IPS DF 6.9 (cell line): ENCODE results near the gene CCDC33.
A peak's percentile ranks its signal among the peaks of the same experiment; 100 is the strongest.

ENCODE experiments used
- DNase-seq: peaks from one replicate; pipeline ENCODE4 v3.0.0-alpha.2; 2013; ENCODE audit warnings: low read depth, low spot score
- H3K27ac ChIP-seq: one replicate; pipeline ENCODE4 v1.5.1; 2013; ENCODE audit warnings: low read length, control low read depth
- H3K27me3 ChIP-seq: 2 replicates; pipeline ENCODE4 v1.6.1; 2013; ENCODE audit warnings: mild to moderate bottlenecking, low read length; ENCODE audit not compliant: control insufficient read depth, insufficient read depth
- H3K36me3 ChIP-seq: 2 replicates; pipeline ENCODE4 v1.6.1; 2013; ENCODE audit warnings: low read length; ENCODE audit not compliant: control insufficient read depth, insufficient read depth
- H3K4me1 ChIP-seq: 2 replicates; pipeline ENCODE4 v1.6.1; 2013; ENCODE audit warnings: low read length; ENCODE audit not compliant: control insufficient read depth, insufficient read depth
- H3K4me3 ChIP-seq: 2 replicates; pipeline ENCODE4 v1.5.1; 2013; ENCODE audit warnings: mild to moderate bottlenecking, low read length
- H3K9me3 ChIP-seq: 2 replicates; pipeline ENCODE4 v1.6.1; 2013; ENCODE audit warnings: low read length, inconsistent platforms; ENCODE audit not compliant: control insufficient read depth, insufficient read depth
- WGBS: extraction: QIAGEN DNeasy Blood & Tissue Kit; methylation state at CpG from one replicate; pipeline ENCODE4 v1.1.7; 2013; ENCODE audit warnings: mixed read lengths, missing lambda C conversion rate; ENCODE audit not compliant: insufficient read length, insufficient coverage; 5-methylcytosine and 5-hydroxymethylcytosine counted together

CCDC33 gene

GRCh38 chr15:74259292-74259648 lies 23.1 kb downstream of the CCDC33 start:
- Histone ChIP-seq H3K27me3 (no peaks in the 10 kb centered on the region), H3K4me1 (peaks cover 10% of the 10 kb centered on the region), H3K4me3 (no peak overlapping the region), H3K36me3 (no peaks in the 10 kb centered on the region), H3K9me3 (no peaks in the 10 kb centered on the region), H3K27ac (no peak overlapping the region)
- no peak for DNase-seq
- no CpG with 5 or more reads among the region's 5 CpGs for WGBS

DNA sequence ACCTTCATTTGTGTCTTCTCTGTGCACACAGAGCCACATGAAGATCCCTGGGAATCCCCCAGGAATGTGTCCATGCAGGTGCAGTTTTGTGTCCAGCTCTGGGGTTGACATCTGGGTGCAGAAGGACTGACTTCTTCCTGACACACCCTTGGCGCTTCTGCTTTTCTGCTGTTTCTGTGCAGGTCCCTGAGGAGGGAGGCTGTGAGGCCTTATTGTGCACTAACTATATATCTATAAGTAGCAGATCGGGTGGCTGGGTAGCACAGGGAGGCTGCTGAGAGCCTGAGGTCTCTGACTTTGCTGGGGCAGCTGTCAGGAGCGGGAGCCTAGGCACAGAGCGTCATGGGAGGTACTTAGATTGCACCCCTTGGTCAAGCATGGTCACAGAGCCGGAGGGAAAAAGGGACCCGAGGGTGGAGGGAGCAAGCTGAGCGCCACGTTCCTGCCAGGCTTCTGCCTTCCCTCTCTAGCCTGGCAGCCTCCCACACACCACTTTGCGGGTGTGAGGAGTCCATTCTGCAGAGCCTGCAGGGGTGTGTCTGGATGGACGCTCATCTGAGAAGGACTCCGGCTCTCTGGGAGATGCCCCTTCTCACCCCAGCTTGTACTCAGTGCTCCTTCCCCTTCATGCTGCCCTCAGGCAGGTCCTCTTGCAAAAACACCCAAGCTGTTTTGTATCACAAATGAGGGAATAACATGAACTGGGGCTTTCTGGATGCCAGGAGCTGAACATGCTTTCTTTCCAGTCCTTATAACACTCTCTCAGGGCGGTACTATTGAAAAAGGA lies 23.9 kb downstream of the CCDC33 start:
- no peaks in the 10 kb centered on the region for H3K36me3 ChIP-seq
- peaks cover 13% of the 10 kb centered on the region for H3K4me1 ChIP-seq
- no peaks in the 10 kb centered on the region for H3K9me3 ChIP-seq
- H3K27me3 ChIP-seq, result no peaks in the 10 kb centered on the region
- H3K27ac ChIP-seq, result no peak overlapping the region
- WGBS, result no CpG with 5 or more reads among the region's 12 CpGs
- no peak overlapping the region for H3K4me3 ChIP-seq
- no peak for DNase-seq

GRCh38 chr15:74261041-74261440 lies 24.9 kb downstream of the CCDC33 start:
- Histone ChIP-seq H3K36me3 (no peaks in the 10 kb centered on the region), H3K27me3 (no peaks in the 10 kb centered on the region), H3K4me1 (peaks cover 13% of the 10 kb centered on the region), H3K9me3 (no peaks in the 10 kb centered on the region), H3K4me3 (no peak overlapping the region), H3K27ac (no peak overlapping the region)
- no CpG with 5 or more reads among the region's 3 CpGs for WGBS
- no peak for DNase-seq

GRCh38 chr15:74261685-74262084 lies 25.6 kb downstream of the CCDC33 start:
- H3K36me3 ChIP-seq, result no peaks in the 10 kb centered on the region
- no peak for DNase-seq
- whole genome bisulfite sequencing, result no CpG with 5 or more reads among the region's 8 CpGs
- H3K27ac ChIP-seq, result no peak overlapping the region
- no peak overlapping the region for H3K4me3 ChIP-seq
- H3K27me3 ChIP-seq, result no peaks in the 10 kb centered on the region
- H3K9me3 ChIP-seq, result no peaks in the 10 kb centered on the region
- peaks cover 13% of the 10 kb centered on the region for H3K4me1 ChIP-seq

GRCh38 chr15:74262151-74262550 lies 26.0 kb downstream of the CCDC33 start:
- no peak for DNase-seq
- H3K9me3 ChIP-seq, result no peaks in the 10 kb centered on the region
- H3K27ac ChIP-seq, result no peak overlapping the region
- peaks cover 13% of the 10 kb centered on the region for H3K4me1 ChIP-seq
- H3K4me3 ChIP-seq, result no peak overlapping the region
- no peaks in the 10 kb centered on the region for H3K36me3 ChIP-seq
- WGBS, result no CpG with 5 or more reads among the region's 2 CpGs
- no peaks in the 10 kb centered on the region for H3K27me3 ChIP-seq

GRCh38 chr15:74262625-74263024 lies 26.5 kb downstream of the CCDC33 start:
- WGBS, result no CpG with 5 or more reads among the region's 5 CpGs
- Histone ChIP-seq H3K27ac (no peak overlapping the region), H3K27me3 (no peaks in the 10 kb centered on the region), H3K4me1 (peaks cover 13% of the 10 kb centered on the region), H3K36me3 (no peaks in the 10 kb centered on the region), H3K9me3 (no peaks in the 10 kb centered on the region), H3K4me3 (no peak overlapping the region)
- no peak for DNase-seq

GRCh38 chr15:74263466-74263865 lies 27.3 kb downstream of the CCDC33 start:
- Histone ChIP-seq H3K4me3 (no peak overlapping the region), H3K36me3 (no peaks in the 10 kb centered on the region), H3K27ac (no peak overlapping the region), H3K9me3 (no peaks in the 10 kb centered on the region), H3K27me3 (no peaks in the 10 kb centered on the region), H3K4me1 (peaks cover 12% of the 10 kb centered on the region)
- DNase-seq, result no peak
- WGBS, result no CpG with 5 or more reads among the region's 5 CpGs

GRCh38 chr15:74264081-74264501 lies 28.0 kb downstream of the CCDC33 start:
- H3K36me3 ChIP-seq, result no peaks in the 10 kb centered on the region
- DNase-seq, result no peak

DNA sequence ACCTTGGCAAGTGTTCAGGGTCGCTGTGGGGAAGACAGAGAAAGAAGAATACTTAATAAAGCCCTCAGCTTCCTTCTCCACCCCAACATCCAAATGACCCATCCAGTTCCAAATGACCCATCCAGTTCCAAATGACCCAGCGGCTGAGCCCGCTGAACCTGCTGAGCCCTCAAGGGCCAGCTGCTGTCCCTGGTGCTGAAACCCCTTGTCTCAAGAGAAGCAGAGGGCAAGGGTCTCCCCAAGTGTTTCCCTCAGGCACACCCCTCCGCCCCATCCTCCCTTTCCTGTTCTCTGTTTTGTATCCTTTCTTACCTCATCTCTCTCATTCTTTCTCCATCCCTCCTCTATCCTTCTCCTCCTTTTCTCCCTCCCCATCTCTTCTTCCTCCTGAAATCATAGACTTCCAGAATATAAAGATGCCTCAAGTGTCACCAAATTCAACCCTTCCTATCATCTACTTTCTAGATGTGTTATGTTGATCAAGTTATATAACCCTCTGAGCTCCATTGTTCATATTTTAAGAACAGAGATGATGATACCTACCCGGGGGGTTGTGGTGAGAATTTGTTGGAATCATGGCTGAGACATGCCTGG lies 29.0 kb downstream of the CCDC33 start:
- no peaks in the 10 kb centered on the region for H3K9me3 ChIP-seq
- WGBS, result no CpG with 5 or more reads among the region's 5 CpGs
- H3K27ac ChIP-seq, result no peak overlapping the region
- no peak overlapping the region for H3K4me3 ChIP-seq
- peak; percentile 54 for DNase-seq
- no peaks in the 10 kb centered on the region for H3K36me3 ChIP-seq
- H3K4me1 ChIP-seq, result peaks cover 9% of the 10 kb centered on the region
- H3K27me3 ChIP-seq, result no peaks in the 10 kb centered on the region

More at GRCh38 chr15:74264081-74264501, 28.0 kb downstream of the CCDC33 start:
- Histone ChIP-seq H3K27ac (no peak overlapping the region), H3K4me3 (no peak overlapping the region), H3K27me3 (no peaks in the 10 kb centered on the region), H3K9me3 (no peaks in the 10 kb centered on the region), H3K4me1 (peaks cover 9% of the 10 kb centered on the region)
- no CpG with 5 or more reads among the region's 6 CpGs for WGBS

DNA sequence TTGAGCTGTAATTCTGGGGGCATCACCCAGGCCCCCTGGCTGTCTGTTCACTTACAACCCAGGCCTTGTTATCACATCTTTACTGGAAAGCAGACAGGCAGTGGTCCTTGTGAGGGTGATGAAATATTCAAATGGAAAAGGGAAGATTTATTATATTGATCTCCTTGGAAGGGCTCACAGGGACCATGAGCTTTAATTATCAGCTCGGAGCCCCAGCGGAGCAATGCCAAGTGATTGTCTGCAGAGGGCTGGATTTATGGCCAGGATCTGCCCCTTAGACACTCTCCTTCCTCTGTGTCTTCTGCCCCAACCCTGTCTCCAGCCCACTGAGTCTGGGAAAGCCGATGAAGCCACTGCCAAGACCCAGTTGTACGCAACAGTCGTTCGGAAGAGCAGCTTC lies 31.9 kb downstream of the CCDC33 start:
- Histone ChIP-seq H3K27me3 (no peaks in the 10 kb centered on the region), H3K4me3 (no peak overlapping the region)

More for the DNA sequence above, 31.9 kb downstream of the CCDC33 start:
- H3K36me3 ChIP-seq, result no peaks in the 10 kb centered on the region
- no CpG with 5 or more reads among the region's 6 CpGs for WGBS
- no peak for DNase-seq
- H3K27ac ChIP-seq, result no peak overlapping the region
- H3K9me3 ChIP-seq, result no peaks in the 10 kb centered on the region
- peaks cover 9% of the 10 kb centered on the region for H3K4me1 ChIP-seq
